ENCODE measurements around the gene NVL.

DNA sequence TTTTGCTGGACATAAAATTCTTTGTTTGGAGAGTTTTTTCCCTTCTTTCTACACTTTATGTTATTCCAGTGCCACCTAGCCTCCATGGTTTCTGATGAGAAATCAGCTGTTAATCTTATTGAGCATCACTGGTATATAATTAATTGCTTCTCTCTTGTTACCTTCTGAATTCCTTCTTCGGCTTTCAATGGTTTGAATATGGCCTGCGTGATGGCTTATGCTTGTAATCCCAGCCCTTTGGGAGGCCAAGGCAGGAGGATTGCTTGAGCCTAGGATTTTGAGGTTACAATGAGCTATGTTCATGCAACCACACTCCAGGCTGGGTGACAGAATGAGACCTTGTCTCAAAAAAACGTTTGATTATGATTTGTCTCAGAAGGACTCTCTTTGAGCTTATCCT is 13.7 kb upstream of the NVL start:
- TF ChIP-seq POLR2A (IDR thresholded peaks at IDR 0.05; ENCODE audit: low read length) (no peak), GATA1 (IDR thresholded peaks at IDR 0.05; ENCODE audit: low read depth, low read length) (no peak)
